CD4-positive, alpha-beta T cell (primary cell): Measurements from ENCODE around the gene ZBTB7C. TPM values are rescaled to one million over a fixed set of nuclear protein-coding genes. Genes with fewer than 3 reads are reported as not detected.

Experiments
- ATAC-seq: fragments of 200-7000 bp; cut with Tn5 transposase; one replicate; pipeline ENCODE4 v1.10.0; 2022; ENCODE audit warnings: mild to moderate bottlenecking; ENCODE audit not compliant: poor library complexity
- CTCF ChIA-PET: fragments of 350-600 bp; sonication (Branson Sonifier 250); formaldehyde crosslinking; loops from one replicate; lab custom pipeline; 2021; ENCODE audit warnings: antibody characterized with exemption, inconsistent platforms; lab: Charles Lee
- POLR2A ChIA-PET: fragments of 350-600 bp; sonication (Branson Sonifier 250); formaldehyde crosslinking; loops from one replicate; lab custom pipeline; 2021; ENCODE audit warnings: antibody characterized with exemption, inconsistent platforms; lab: Charles Lee
- DNase-seq, 14 experiments: peaks; one replicate each; pipeline ENCODE4 v3.0.0-alpha.2; 2013 to 2020; ENCODE audit warnings: mixed read lengths in 2 of 14
- H3K27ac ChIP-seq, 2 donors: one replicate each; pipeline versions ENCODE4 v1.5.1 to v1.7.0; 2013; ENCODE audit warnings: low read length in 2 of 2, low read depth in 1 of 2, mild to moderate bottlenecking in 1 of 2
- H3K27me3 ChIP-seq, 2 experiments: 1 replicate in 1 of 2; 2 replicates in 1 of 2; pipeline versions ENCODE4 v1.6.1 to v1.7.0; 2013; ENCODE audit warnings: low read length in 2 of 2, control low read depth in 1 of 2, mild to moderate bottlenecking in 1 of 2, moderate library complexity in 1 of 2; ENCODE audit not compliant: insufficient read depth in 2 of 2, control insufficient read depth in 1 of 2
- H3K36me3 ChIP-seq: one replicate; pipeline ENCODE4 v1.6.1; 2013; ENCODE audit warnings: low read length, control low read depth; ENCODE audit not compliant: insufficient read depth
- H3K4me1 ChIP-seq: one replicate; pipeline ENCODE4 v1.6.1; 2013; ENCODE audit warnings: low read length, control low read depth; ENCODE audit not compliant: insufficient read depth
- H3K4me3 ChIP-seq: one replicate; pipeline ENCODE4 v1.5.1; 2013; ENCODE audit warnings: mild to moderate bottlenecking, low read length, moderate library complexity
- H3K9me3 ChIP-seq, 2 experiments: 1 replicate in 1 of 2; 2 replicates in 1 of 2; pipeline versions ENCODE4 v1.6.1 to v1.7.0; 2013; ENCODE audit warnings: low read length in 2 of 2, mild to moderate bottlenecking in 2 of 2, control low read depth in 1 of 2, moderate library complexity in 1 of 2; ENCODE audit not compliant: control insufficient read depth in 1 of 2, insufficient read depth in 1 of 2
- H3K27ac Mint-ChIP-seq: one replicate; pipeline ENCODE4 v1.8.0; 2020; ENCODE audit warnings: mixed read lengths
- H3K27me3 Mint-ChIP-seq: one replicate; pipeline ENCODE4 v1.8.0; 2021; ENCODE audit warnings: mixed read lengths
- H3K36me3 Mint-ChIP-seq: one replicate; pipeline ENCODE4 v1.8.0; 2021; ENCODE audit warnings: low read depth, mixed read lengths
- H3K4me1 Mint-ChIP-seq: one replicate; pipeline ENCODE4 v1.8.0; 2021; ENCODE audit warnings: low read depth, mixed read lengths
- H3K4me3 Mint-ChIP-seq: one replicate; pipeline ENCODE4 v1.8.0; 2020; ENCODE audit warnings: mild to moderate bottlenecking, mixed read lengths
- H3K9me3 Mint-ChIP-seq: one replicate; pipeline ENCODE4 v1.8.0; 2020; ENCODE audit warnings: mixed read lengths
- CTCF ChIP-seq: fragments of 200-600 bp; IDR thresholded peaks from one replicate; pipeline ENCODE4 v1.8.0; 2022; ENCODE audit warnings: antibody characterized with exemption, mild to moderate bottlenecking
- intact Hi-C, 2 experiments: fragments of 100-400 bp; cut with DNase I in 1 of 2; cut with micrococcal nuclease in 1 of 2; formaldehyde crosslinking; loops; one replicate each; pipeline versions ENCODE4 v1.15.1 to v1.9.0; 2023 to 2025; cut with DNase I, micrococcal nuclease
- total RNA-seq, 174 experiments: library from RNA in 2 of 174; stranded (reverse) in 2 of 174; gene quantifications; one replicate each; pipeline ENCODE4 v1.2.3 and lab custom pipeline; 2021 to 2026

The ZBTB7C gene
- total RNA-seq, 2 experiments from 2014 or later: not detected

- CTCF ChIA-PET: no interaction called here
- Mint-ChIP-seq H3K4me3 (no peak overlapping the region), H3K36me3 (no peaks in the 10 kb centered on the region), H3K4me1 (no peaks in the 10 kb centered on the region), H3K9me3 (no peaks in the 10 kb centered on the region), H3K27me3 (peaks cover 70% of the 10 kb centered on the region), H3K27ac (no peak overlapping the region)
- Histone ChIP-seq H3K4me1 (no peaks in the 10 kb centered on the region), H3K36me3 (no peaks in the 10 kb centered on the region), H3K4me3 (no peak overlapping the region), H3K9me3 (peaks cover 0 to 4% of the 10 kb centered on the region in 2 experiments), H3K27ac (no peak overlapping the region), H3K27me3 (peaks cover 11 to 27% of the 10 kb centered on the region in 2 experiments)
- intact Hi-C loops: no loop called here
- no peak for DNase-seq
- POLR2A ChIA-PET: no interaction called here
- ATAC-seq: no peak
- TF ChIP-seq CTCF: no peak
These were observed 19.4 kb upstream of the ZBTB7C start for GRCh38 chr18:48428475-48429177.

GRCh38 chr18:48422947-48423378 is 13.8 kb upstream of the ZBTB7C start:
- H3K4me3 Mint-ChIP-seq: no peak overlapping the region
- no peaks in the 10 kb centered on the region for H3K4me1 Mint-ChIP-seq
- TF ChIP-seq CTCF: no peak
- no peak overlapping the region for H3K27ac Mint-ChIP-seq
- DNase-seq: no peak
- Histone ChIP-seq H3K4me3 (no peak overlapping the region), H3K36me3 (no peaks in the 10 kb centered on the region), H3K4me1 (no peaks in the 10 kb centered on the region), H3K9me3 (no peaks in the 10 kb centered on the region), H3K27me3 (peaks cover 17 to 22% of the 10 kb centered on the region in 2 experiments), H3K27ac (no peak overlapping the region)
- POLR2A ChIA-PET: no interaction called here
- peaks cover 86% of the 10 kb centered on the region for H3K27me3 Mint-ChIP-seq
- intact Hi-C loops: no loop called here
- H3K36me3 Mint-ChIP-seq: no peaks in the 10 kb centered on the region
- CTCF ChIA-PET: no interaction called here
- ATAC-seq: no peak
- H3K9me3 Mint-ChIP-seq: no peaks in the 10 kb centered on the region

GRCh38 chr18:48419277-48420022 is 10.3 kb upstream of the ZBTB7C start:
- H3K4me3 ChIP-seq: no peak overlapping the region
- POLR2A ChIA-PET: no interaction called here

More at GRCh38 chr18:48419277-48420022, 10.3 kb upstream of the ZBTB7C start:
- DNase-seq (no peak), ATAC-seq (no peak)
- Mint-ChIP-seq H3K27me3 (peaks cover 92% of the 10 kb centered on the region), H3K36me3 (no peaks in the 10 kb centered on the region), H3K27ac (no peak overlapping the region), H3K4me1 (no peaks in the 10 kb centered on the region), H3K9me3 (no peaks in the 10 kb centered on the region), H3K4me3 (no peak overlapping the region)
- intact Hi-C loops: no loop called here
- Histone ChIP-seq H3K36me3 (no peaks in the 10 kb centered on the region), H3K27me3 (peaks cover 12 to 45% of the 10 kb centered on the region in 2 experiments), H3K4me1 (no peaks in the 10 kb centered on the region), H3K9me3 (no peaks in the 10 kb centered on the region), H3K27ac (no peak overlapping the region)
- TF ChIP-seq CTCF: no peak
- CTCF ChIA-PET: no interaction called here
